GM12878 (cell line): ENCODE results near the gene NKX6-1. TPM values are rescaled to one million over a fixed set of nuclear protein-coding genes. Genes with fewer than 3 reads are reported as not detected.

Experiments
- ATAC-seq: fragments of 200-7000 bp; cut with Tn5 transposase; 3 replicates; pipeline ENCODE4 v1.9.1; 2020; ENCODE audit warnings: mild to moderate bottlenecking, moderate library complexity
- BruUV-seq: library from RNA; stranded (reverse); fragments of 400-500 nt; replicated peaks from 2 replicates; lab custom pipeline; 2021; lab: Mats Ljungman, UMichigan
- CTCF ChIA-PET: fragments of 300-600 bp; sonication (Branson Sonifier 250); formaldehyde crosslinking; extraction: SDS; loops from one replicate; lab custom pipeline; 2021; ENCODE audit warnings: inconsistent platforms; lab: Yijun Ruan, JAX
- POLR2A ChIA-PET: fragments of 350-600 bp; formaldehyde crosslinking; extraction: SDS; loops from one replicate; lab custom pipeline; 2021; ENCODE audit warnings: inconsistent platforms; lab: Charles Lee
- RAD21 ChIA-PET: fragments of 300-600 bp; sonication (Branson Sonifier 250); formaldehyde crosslinking; loops from one replicate; lab custom pipeline; 2023; ENCODE audit warnings: antibody characterized with exemption; ENCODE audit not compliant: unreplicated experiment; lab: Charles Lee
- SMC1A ChIA-PET: fragments of 300-600 bp; sonication (Branson Sonifier 250); formaldehyde crosslinking; loops from one replicate; lab custom pipeline; 2023; ENCODE audit not compliant: unreplicated experiment, uncharacterized antibody; lab: Charles Lee
- DNase-seq: peaks from one replicate; pipeline ENCODE4 v3.0.0-alpha.2; 2011; ENCODE audit warnings: low read depth, low spot score
- FAIRE-seq: peaks from 3 replicates; lab custom pipeline; 2011; peaks lifted over from hg19 to GRCh38; lab: Jason Lieb, UNC
- H2AFZ ChIP-seq: 2 replicates; pipeline ENCODE4 v1.6.0; 2011; ENCODE audit warnings: low read depth, low read length, control low read depth; ENCODE audit not compliant: control insufficient read depth
- H3K27ac ChIP-seq: 2 replicates; pipeline ENCODE4 v1.5.1; 2011; ENCODE audit warnings: control low read depth; ENCODE audit not compliant: control insufficient read depth, insufficient read depth
- H3K27me3 ChIP-seq, 2 experiments: replicated peaks in 1 of 2; 2 replicates each; pipeline versions ENCODE4 v1.6.0 to v1.6.1; 2011; ENCODE audit warnings: low read length in 1 of 2; ENCODE audit not compliant: control insufficient read depth in 2 of 2, insufficient read depth in 2 of 2
- H3K36me3 ChIP-seq, 2 experiments: 2 replicates each; pipeline ENCODE4 v1.5.1; 2011; ENCODE audit warnings: low read length in 1 of 2; ENCODE audit not compliant: control insufficient read depth in 2 of 2, insufficient read depth in 2 of 2
- H3K4me1 ChIP-seq: 2 replicates; pipeline ENCODE4 v1.6.1; 2011; ENCODE audit warnings: mild to moderate bottlenecking, low read length, moderate library complexity, mixed read lengths; ENCODE audit not compliant: control insufficient read depth, insufficient read depth
- H3K4me2 ChIP-seq: 2 replicates; pipeline ENCODE4 v1.6.0; 2011; ENCODE audit warnings: control low read depth; ENCODE audit not compliant: control insufficient read depth, insufficient read depth
- H3K4me3 ChIP-seq: fragments of 200-600 bp; sonication (generic); 2 replicates; pipeline ENCODE4 v1.5.1; 2016
- H3K79me2 ChIP-seq: 2 replicates; pipeline ENCODE4 v1.6.0; 2011; ENCODE audit warnings: low read length; ENCODE audit not compliant: control insufficient read depth, insufficient read depth
- H3K9ac ChIP-seq: 2 replicates; pipeline ENCODE4 v1.8.0; 2011; ENCODE audit warnings: low read length, control low read depth, mixed read lengths; ENCODE audit not compliant: control insufficient read depth, insufficient read depth
- H3K9me3 ChIP-seq: replicated peaks from 3 replicates; pipeline ENCODE4 v1.5.1; 2011; ENCODE audit warnings: mild to moderate bottlenecking, low read length; ENCODE audit not compliant: control insufficient read depth, insufficient read depth
- H4K20me1 ChIP-seq: 2 replicates; pipeline ENCODE4 v1.6.0; 2011; ENCODE audit not compliant: control insufficient read depth, insufficient read depth
- BRCA1 ChIP-seq: IDR thresholded peaks from 2 replicates; pipeline ENCODE4 v1.6.1; 2011; ENCODE audit warnings: low read depth, low read length, improper control_type of control experiment
- SUZ12 ChIP-seq: fragments of 200-600 bp; sonication (generic); IDR thresholded peaks from one replicate; pipeline ENCODE4 v1.6.1; 2018; ENCODE audit warnings: antibody characterized with exemption, mild to moderate bottlenecking; ENCODE audit not compliant: unreplicated experiment
- WGBS: methylation state at CpG from one replicate; pipeline ENCODE4 v1.1.6; 2016; ENCODE audit warnings: low lambda C conversion rate; ENCODE audit not compliant: insufficient replicate concordance, insufficient coverage; ENCODE audit errors: missing lambda C conversion rate; 5-methylcytosine and 5-hydroxymethylcytosine counted together
- in situ Hi-C: fragments of 300-500 bp; cut with MboI; formaldehyde crosslinking; loops from 9 replicates; pipeline ENCODE4 v1.14.3; 2018; ENCODE audit warnings: mixed read lengths
- intact Hi-C: fragments of 100-400 bp; cut with micrococcal nuclease; formaldehyde crosslinking; loops from one replicate; pipeline ENCODE4 v1.14.2; 2022; ENCODE audit not compliant: unreplicated experiment
- polyA plus RNA-seq, 11 experiments: library from polyadenylated mRNA; depleted of rRNA in 4 of 11; unstranded in 6 of 11; stranded (reverse) in 5 of 11; fragments of >200 nt; fragmentation: Nextera tagmentation in 4 of 11; fragmentation: Illumina TruSeq in 1 of 11; extraction: Ambion mirVana in 4 of 11; extraction: Trizol in 1 of 11; gene quantifications; 1 replicate in 1 of 11; 2 replicates in 10 of 11; pipeline versions ENCODE4 v1.2.1 to v1.2.3, GENCODE V29; 2011 to 2016; ENCODE audit warnings: inconsistent platforms in 2 of 11, missing spikeins in 2 of 11, low read depth in 1 of 11
- total RNA-seq, 4 experiments: library from RNA; depleted of rRNA in 3 of 4; stranded (reverse); fragments of >200 nt in 3 of 4; fragmentation: Illumina TruSeq in 1 of 4; extraction: Trizol in 1 of 4; gene quantifications; 2 replicates each; pipeline versions ENCODE4 v1.2.1 to v1.2.3, GENCODE V29; 2013 to 2021
- TF ChIP-seq, protein P1 (sequence below): IDR thresholded peaks from 2 replicates; pipeline ENCODE4 v1.6.1; 2012; ENCODE audit warnings: low read length, inconsistent platforms

The NKX6-1 gene
- total and polyA plus RNA-seq, 10 of the 15 experiments (the other 5 are each of a cell fraction or from before 2014, with no cell fraction given) = not detected

DNA sequence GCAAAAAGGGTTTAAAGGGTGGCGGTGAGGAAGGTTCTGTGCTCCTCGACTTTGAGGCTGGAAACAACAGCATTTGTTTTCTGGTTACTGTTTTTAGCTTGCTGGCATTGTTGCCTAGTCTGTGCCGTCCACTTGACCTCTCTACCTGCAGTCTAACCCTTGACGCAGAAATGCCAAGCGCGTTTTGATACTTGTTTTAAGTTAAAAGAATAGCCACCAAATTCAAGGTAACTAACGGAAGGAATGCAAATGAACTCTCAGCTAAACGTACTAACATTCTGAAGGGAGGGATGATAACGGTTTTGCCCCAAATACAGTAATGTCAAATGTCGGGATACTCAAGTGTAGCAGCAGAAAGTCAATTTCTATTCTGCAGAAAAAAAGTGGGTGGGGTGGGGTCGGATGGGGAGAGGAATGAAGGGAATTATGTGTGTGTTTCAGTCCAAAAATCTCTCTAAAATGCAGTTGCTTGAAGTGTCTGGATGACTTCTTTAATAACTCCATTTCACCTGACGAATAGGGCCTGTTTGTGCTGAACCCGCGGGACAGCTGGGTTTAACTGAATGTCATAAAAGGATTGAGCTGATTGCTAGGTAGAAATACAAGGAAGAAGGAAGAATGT is 3.4 kb upstream of the NKX6-1 start:
- Histone ChIP-seq H3K27me3 (peaks cover 7 to 20% of the 10 kb centered on the region in 2 experiments), H2AFZ (no peak overlapping the region)
- DNase-seq = no peak
- POLR2A ChIA-PET = no interaction called here
- TF ChIP-seq BRCA1 = no peak
- TF ChIP-seq SUZ12 = peak; percentile 56
- TF ChIP-seq, all 136 proteins: peak for 1
- no peaks in the 10 kb centered on the region for H4K20me1 ChIP-seq
- no peaks in the 10 kb centered on the region for H3K36me3 ChIP-seq
- no peaks in the 10 kb centered on the region for H3K79me2 ChIP-seq
- intact Hi-C loops (no loop called here), in situ Hi-C loops (no loop called here)
- ATAC-seq (no peak), FAIRE-seq (no peak)
- ChIA-PET RAD21 (no interaction called here), CTCF (interaction anchor here (2.2 kb wide), 1 partner anchor 858 kb away, joined by 8 read pairs; no protein-coding TSS in a partner anchor), SMC1A (no interaction called here)
- WGBS = 36% methylated on average over 14 of the region's 14 CpGs
- H3K4me3 ChIP-seq = no peak overlapping the region
- H3K4me1 ChIP-seq = no peaks in the 10 kb centered on the region
- no TSS peak for BruUV-seq
- H3K9ac ChIP-seq = no peak overlapping the region
- H3K4me2 ChIP-seq = no peak overlapping the region
- H3K9me3 ChIP-seq = no peaks in the 10 kb centered on the region; the same call in 2 of the 3 replicates
- no peak overlapping the region for H3K27ac ChIP-seq

DNA sequence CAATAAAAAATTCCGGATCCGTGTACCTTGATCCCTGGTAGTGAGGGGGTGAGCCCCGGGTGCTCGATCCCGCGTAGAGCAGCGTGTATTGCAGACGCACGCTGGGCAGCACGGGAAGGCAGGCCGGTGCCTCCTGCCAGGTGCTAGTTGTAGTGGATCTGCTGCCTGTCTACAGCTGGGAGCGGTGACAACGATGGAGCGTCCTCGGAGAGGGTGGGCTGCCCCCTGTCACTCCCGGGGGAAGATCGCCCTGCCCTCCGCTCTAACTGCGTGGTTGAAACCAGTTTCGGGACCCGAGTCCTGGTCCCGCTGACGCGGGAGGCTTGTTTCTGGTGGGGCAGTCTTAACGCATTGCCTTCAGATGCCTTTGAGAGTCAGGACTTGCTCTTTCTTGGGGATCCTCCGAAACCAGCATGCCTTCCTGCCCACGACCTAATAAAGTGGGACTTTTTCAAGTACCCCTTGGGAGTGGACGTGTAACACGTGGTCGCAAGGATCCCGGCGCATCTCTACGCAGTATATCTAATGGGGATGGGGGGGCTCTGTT is 2.7 kb upstream of the NKX6-1 start:
- no peaks in the 10 kb centered on the region for H3K79me2 ChIP-seq
- no peak overlapping the region for H3K9ac ChIP-seq
- TF ChIP-seq, protein P1, sequence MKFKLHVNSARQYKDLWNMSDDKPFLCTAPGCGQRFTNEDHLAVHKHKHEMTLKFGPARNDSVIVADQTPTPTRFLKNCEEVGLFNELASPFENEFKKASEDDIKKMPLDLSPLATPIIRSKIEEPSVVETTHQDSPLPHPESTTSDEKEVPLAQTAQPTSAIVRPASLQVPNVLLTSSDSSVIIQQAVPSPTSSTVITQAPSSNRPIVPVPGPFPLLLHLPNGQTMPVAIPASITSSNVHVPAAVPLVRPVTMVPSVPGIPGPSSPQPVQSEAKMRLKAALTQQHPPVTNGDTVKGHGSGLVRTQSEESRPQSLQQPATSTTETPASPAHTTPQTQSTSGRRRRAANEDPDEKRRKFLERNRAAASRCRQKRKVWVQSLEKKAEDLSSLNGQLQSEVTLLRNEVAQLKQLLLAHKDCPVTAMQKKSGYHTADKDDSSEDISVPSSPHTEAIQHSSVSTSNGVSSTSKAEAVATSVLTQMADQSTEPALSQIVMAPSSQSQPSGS = no peak
- no peaks in the 10 kb centered on the region; the same call in 2 of the 3 replicates for H3K9me3 ChIP-seq
- H3K36me3 ChIP-seq = no peaks in the 10 kb centered on the region
- ATAC-seq = no peak
- no TSS peak for BruUV-seq
- no peak overlapping the region for H3K4me3 ChIP-seq
- in situ Hi-C loops (no loop called here), intact Hi-C loops (no loop called here)
- SMC1A ChIA-PET = no interaction called here
- H4K20me1 ChIP-seq = no peaks in the 10 kb centered on the region
- no peak overlapping the region for H3K4me2 ChIP-seq
- no peak for DNase-seq
- RAD21 ChIA-PET = no interaction called here
- peaks cover 9 to 23% of the 10 kb centered on the region in 2 experiments for H3K27me3 ChIP-seq
- POLR2A ChIA-PET = no interaction called here
- no peak overlapping the region for H2AFZ ChIP-seq
- FAIRE-seq = no peak
- 27% methylated on average over 33 of the region's 33 CpGs for WGBS
- no peak overlapping the region for H3K27ac ChIP-seq
- CTCF ChIA-PET = interaction anchor here (2.2 kb wide), 1 partner anchor 857 kb away, joined by 8 read pairs; no protein-coding TSS in a partner anchor
- no peaks in the 10 kb centered on the region for H3K4me1 ChIP-seq
